Epithelial cell of proximal tubule (primary cell): Measurements from ENCODE around the gene PLGRKT. TPM values are rescaled to one million over a fixed set of nuclear protein-coding genes. Genes with fewer than 3 reads are reported as not detected.

ENCODE experiments used
- DNase-seq: peaks from one replicate; pipeline ENCODE4 v3.0.0-alpha.2; 2011; ENCODE audit warnings: low read depth
- H3K4me3 ChIP-seq: 2 replicates; pipeline ENCODE4 v1.5.1; 2011; ENCODE audit warnings: low read depth, mild to moderate bottlenecking, low read length
- CTCF ChIP-seq: conservative IDR thresholded peaks from 2 replicates; pipeline ENCODE4 v1.5.1; 2012; ENCODE audit warnings: low read depth, mild to moderate bottlenecking, low read length
- total RNA-seq: library from RNA; depleted of rRNA; stranded (reverse); fragments of >200 nt; gene quantifications from 2 replicates; pipeline ENCODE4 v1.2.3, GENCODE V29; 2015

The PLGRKT gene, protein sequence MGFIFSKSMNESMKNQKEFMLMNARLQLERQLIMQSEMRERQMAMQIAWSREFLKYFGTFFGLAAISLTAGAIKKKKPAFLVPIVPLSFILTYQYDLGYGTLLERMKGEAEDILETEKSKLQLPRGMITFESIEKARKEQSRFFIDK
- total RNA-seq: 28.5 and 49.0 TPM in 2 replicates

- peak; percentile 16 for TF ChIP-seq CTCF
- H3K4me3 ChIP-seq: peak within 1 kb of the TSS; percentile 74
- no peak for DNase-seq
These were observed at the start of gene PLGRKT for GRCh38 chr9:5437254-5438216. PLGRKT (minus strand) TSS chr9:5437925; CDS start chr9:5431977, 5,948 bp downstream.

GRCh38 chr9:5486988-5487387, 49.3 kb upstream of the PLGRKT start:
- H3K4me3 ChIP-seq: no peak overlapping the region
- no peak for DNase-seq
- no peak for TF ChIP-seq CTCF

GRCh38 chr9:5485378-5486085, 47.8 kb upstream of the PLGRKT start:
- no peak for TF ChIP-seq CTCF
- no peak for DNase-seq
- H3K4me3 ChIP-seq: no peak overlapping the region

- H3K4me3 ChIP-seq: no peak overlapping the region
- no peak for TF ChIP-seq CTCF
- DNase-seq: no peak
These were observed 45.6 kb upstream of the PLGRKT start for GRCh38 chr9:5483306-5483705.

- no peak overlapping the region for H3K4me3 ChIP-seq
- DNase-seq: no peak
- no peak for TF ChIP-seq CTCF
These were observed 44.5 kb upstream of the PLGRKT start for GRCh38 chr9:5482194-5482593.

GRCh38 chr9:5481322-5482040, 43.8 kb upstream of the PLGRKT start:
- DNase-seq: no peak
- H3K4me3 ChIP-seq: no peak overlapping the region
- no peak for TF ChIP-seq CTCF
